Measurements from ENCODE around the gene TBC1D16. TPM values are rescaled to one million over a fixed set of nuclear protein-coding genes. Genes with fewer than 3 reads are reported as not detected.

TBC1D16 gene
- total RNA-seq, 1 experiment from 2014 or later, result 96.1 TPM

GRCh38 chr17:80011989-80012555, 23.6 kb downstream of the TBC1D16 start (continued):
- TF ChIP-seq IRF1 (CRISPR knock-in tag; IDR thresholded peaks at IDR 0.05), result no peak

GRCh38 chr17:80010283-80010858, 25.3 kb downstream of the TBC1D16 start:
- Mint-ChIP-seq H3K27me3 (ENCODE audit: low read depth) (no peaks in the 10 kb centered on the region), H3K4me1 (peaks cover 5% of the 10 kb centered on the region), H3K36me3 (peaks cover 18% of the 10 kb centered on the region), H3K4me3 (no peak overlapping the region), H3K9me3 (peaks cover 11% of the 10 kb centered on the region), H3K27ac (no peak overlapping the region)
- ChIA-PET CTCF (interaction anchor here (4.2 kb wide), 1 partner anchor 72 kb away, joined by 33 read pairs; no protein-coding TSS in a partner anchor), POLR2A (no interaction called here)
- ATAC-seq (no peak), DNase-seq (ENCODE audit: low spot score) (no peak)
- TF ChIP-seq ZNF671 (CRISPR knock-in tag; IDR thresholded peaks at IDR 0.05) (no peak), CBFB (CRISPR knock-in tag; IDR thresholded peaks at IDR 0.05; ENCODE audit: low read depth) (no peak), ESRRA (CRISPR knock-in tag; IDR thresholded peaks at IDR 0.05; ENCODE audit: borderline replicate concordance) (no peak), RELA (CRISPR knock-in tag; IDR thresholded peaks at IDR 0.05; ENCODE audit: borderline replicate concordance) (no peak), ZNF317 (CRISPR knock-in tag; IDR thresholded peaks at IDR 0.05; ENCODE audit: borderline replicate concordance, low read depth) (no peak), SMAD4 (CRISPR knock-in tag; IDR thresholded peaks at IDR 0.05) (no peak), ZNF121 (CRISPR knock-in tag; IDR thresholded peaks at IDR 0.05) (no peak), FOXP4 (CRISPR knock-in tag; IDR thresholded peaks at IDR 0.05) (no peak), NFYB (CRISPR knock-in tag; conservative IDR thresholded peaks at IDR 0.05; ENCODE audit: low read depth) (no peak), ARID4B (CRISPR knock-in tag; IDR thresholded peaks at IDR 0.05; ENCODE audit: borderline replicate concordance) (no peak), USF1 (CRISPR knock-in tag; IDR thresholded peaks at IDR 0.05) (no peak), USF2 (CRISPR knock-in tag; IDR thresholded peaks at IDR 0.05) (no peak), NR2C2 (CRISPR knock-in tag; IDR thresholded peaks at IDR 0.05) (no peak)
